Caco-2 (cell line): ENCODE results near the gene GRID1. TPM values are rescaled to one million over a fixed set of nuclear protein-coding genes. Genes with fewer than 3 reads are reported as not detected.

Source experiments
- BruUV-seq: library from RNA; stranded (reverse); fragments of 400-500 nt; replicated peaks from 2 replicates; lab custom pipeline; 2021; lab: Mats Ljungman, UMichigan
- CTCF ChIA-PET: fragments of 300-600 bp; sonication (Branson Sonifier 250); formaldehyde crosslinking; loops from one replicate; lab custom pipeline; 2022; ENCODE audit warnings: antibody characterized with exemption; lab: Charles Lee
- POLR2A ChIA-PET: fragments of 300-600 bp; sonication (Branson Sonifier 250); formaldehyde crosslinking; loops from one replicate; lab custom pipeline; 2022; ENCODE audit warnings: antibody characterized with exemption; lab: Charles Lee
- DNase-seq, 2 experiments: peaks; one replicate each; pipeline versions ENCODE4 v3.0.0 to v3.0.0-alpha.2; 2020 to 2022
- H3K27me3 ChIP-seq: replicated peaks from 2 replicates; pipeline ENCODE4 v1.6.0; 2011; ENCODE audit warnings: low read length; ENCODE audit not compliant: control insufficient read depth, insufficient read depth
- H3K36me3 ChIP-seq: 2 replicates; pipeline ENCODE4 v1.5.1; 2011; ENCODE audit warnings: low read length; ENCODE audit not compliant: control insufficient read depth, insufficient read depth
- H3K4me1 ChIP-seq: fragments of 250-450 bp; sonication (Bioruptor Pico); 2 replicates; pipeline ENCODE4 v1.5.1; 2020; ENCODE audit warnings: mild to moderate bottlenecking
- H3K4me3 ChIP-seq: 2 replicates; pipeline ENCODE4 v1.5.1; 2011; ENCODE audit warnings: low read depth, mild to moderate bottlenecking, control low read depth, low read length
- H3K9me3 ChIP-seq: fragments of 250-450 bp; sonication (Bioruptor Pico); 2 replicates; pipeline ENCODE4 v1.5.1; 2020; ENCODE audit warnings: mild to moderate bottlenecking, moderate library complexity
- H3K27ac Mint-ChIP-seq: one replicate; pipeline ENCODE4 v1.8.0; 2022; ENCODE audit warnings: mixed read lengths; ENCODE audit not compliant: unreplicated experiment
- H3K27me3 Mint-ChIP-seq: one replicate; pipeline ENCODE4 v1.8.0; 2022; ENCODE audit warnings: mixed read lengths; ENCODE audit not compliant: insufficient read depth, unreplicated experiment
- H3K36me3 Mint-ChIP-seq: one replicate; pipeline ENCODE4 v1.8.0; 2022; ENCODE audit warnings: mild to moderate bottlenecking, mixed read lengths; ENCODE audit not compliant: insufficient read depth, unreplicated experiment
- H3K4me1 Mint-ChIP-seq: one replicate; pipeline ENCODE4 v1.8.0; 2022; ENCODE audit warnings: low read depth, mixed read lengths; ENCODE audit not compliant: unreplicated experiment
- H3K4me3 Mint-ChIP-seq: one replicate; pipeline ENCODE4 v1.8.0; 2022; ENCODE audit warnings: mild to moderate bottlenecking, moderate library complexity, mixed read lengths; ENCODE audit not compliant: unreplicated experiment
- H3K9me3 Mint-ChIP-seq: one replicate; pipeline ENCODE4 v1.8.0; 2022; ENCODE audit warnings: mixed read lengths; ENCODE audit not compliant: unreplicated experiment
- intact Hi-C: fragments of 100-400 bp; cut with micrococcal nuclease; formaldehyde crosslinking; loops from one replicate; pipeline ENCODE4 v1.10.0; 2022; ENCODE audit not compliant: unreplicated experiment
- total RNA-seq: library from RNA; stranded (reverse); gene quantifications from 2 replicates; pipeline ENCODE4 v1.2.3, GENCODE V29; 2022
- TF ChIP-seq, protein P1 (sequence below), 2 experiments: fragments of 200-600 bp in 1 of 2; IDR thresholded peaks; 1 replicate in 1 of 2; 2 replicates in 1 of 2; pipeline versions ENCODE4 v1.5.1 to v1.8.0; 2011 to 2022; ENCODE audit warnings: antibody characterized with exemption in 1 of 2, control low read depth in 1 of 2, inconsistent platforms in 1 of 2, low read depth in 1 of 2, low read length in 1 of 2, mild to moderate bottlenecking in 1 of 2, moderate library complexity in 1 of 2; ENCODE audit not compliant: insufficient read depth in 1 of 2, severe bottlenecking in 1 of 2, unreplicated experiment in 1 of 2

The GRID1 gene
- total RNA-seq, 1 experiment from 2014 or later: 8.0 TPM

DNA sequence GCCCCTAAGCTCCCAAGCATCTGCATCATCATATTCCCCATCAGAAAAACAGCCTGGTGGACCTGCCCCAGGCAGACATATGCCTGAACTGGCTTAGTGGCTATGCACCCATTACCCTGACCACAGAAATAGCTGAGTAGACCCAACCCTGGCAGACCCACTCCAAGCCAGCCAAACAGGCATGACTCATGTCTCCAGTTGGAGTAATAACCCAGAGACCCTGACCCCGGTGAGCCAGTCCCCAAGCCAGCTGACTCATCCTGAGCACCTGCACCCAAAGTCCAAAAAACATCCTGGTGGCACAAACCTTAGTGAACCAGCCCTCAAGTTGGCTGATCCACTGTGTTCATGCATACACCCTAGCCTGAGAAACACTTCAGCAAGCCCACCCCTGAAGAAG, 555.9 kb downstream of the GRID1 start:
- no peaks in the 10 kb centered on the region for H3K4me1 Mint-ChIP-seq
- TF ChIP-seq, protein P1, sequence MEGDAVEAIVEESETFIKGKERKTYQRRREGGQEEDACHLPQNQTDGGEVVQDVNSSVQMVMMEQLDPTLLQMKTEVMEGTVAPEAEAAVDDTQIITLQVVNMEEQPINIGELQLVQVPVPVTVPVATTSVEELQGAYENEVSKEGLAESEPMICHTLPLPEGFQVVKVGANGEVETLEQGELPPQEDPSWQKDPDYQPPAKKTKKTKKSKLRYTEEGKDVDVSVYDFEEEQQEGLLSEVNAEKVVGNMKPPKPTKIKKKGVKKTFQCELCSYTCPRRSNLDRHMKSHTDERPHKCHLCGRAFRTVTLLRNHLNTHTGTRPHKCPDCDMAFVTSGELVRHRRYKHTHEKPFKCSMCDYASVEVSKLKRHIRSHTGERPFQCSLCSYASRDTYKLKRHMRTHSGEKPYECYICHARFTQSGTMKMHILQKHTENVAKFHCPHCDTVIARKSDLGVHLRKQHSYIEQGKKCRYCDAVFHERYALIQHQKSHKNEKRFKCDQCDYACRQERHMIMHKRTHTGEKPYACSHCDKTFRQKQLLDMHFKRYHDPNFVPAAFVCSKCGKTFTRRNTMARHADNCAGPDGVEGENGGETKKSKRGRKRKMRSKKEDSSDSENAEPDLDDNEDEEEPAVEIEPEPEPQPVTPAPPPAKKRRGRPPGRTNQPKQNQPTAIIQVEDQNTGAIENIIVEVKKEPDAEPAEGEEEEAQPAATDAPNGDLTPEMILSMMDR (IDR thresholded peaks at IDR 0.05; ENCODE audit: insufficient read depth in 1 of 2, low read depth in 1 of 2, low read length in 1 of 2, severe bottlenecking in 1 of 2, unreplicated experiment in 1 of 2): no peak
- H3K9me3 ChIP-seq: peaks cover 12% of the 10 kb centered on the region; the same call in 1 of the 2 replicates
- H3K36me3 ChIP-seq: no peaks in the 10 kb centered on the region
- intact Hi-C loops: no loop called here
- H3K27ac Mint-ChIP-seq: no peak overlapping the region
- no TSS peak for BruUV-seq
- POLR2A ChIA-PET: no interaction called here
- H3K4me3 Mint-ChIP-seq: no peak overlapping the region
- no peaks in the 10 kb centered on the region for H3K27me3 Mint-ChIP-seq
- H3K9me3 Mint-ChIP-seq: peaks cover 19% of the 10 kb centered on the region
- CTCF ChIA-PET: no interaction called here
- H3K4me1 ChIP-seq: no peaks in the 10 kb centered on the region
- no peak for DNase-seq
- no peaks in the 10 kb centered on the region for H3K27me3 ChIP-seq
- H3K36me3 Mint-ChIP-seq: no peaks in the 10 kb centered on the region
- no peak overlapping the region for H3K4me3 ChIP-seq

- ChIA-PET POLR2A (no interaction called here), CTCF (no interaction called here)
- intact Hi-C loops: loop anchor here (10.0 kb wide), 1 partner anchor 579 kb away; no protein-coding TSS in a partner anchor
- H3K27me3 Mint-ChIP-seq: no peaks in the 10 kb centered on the region
- Histone ChIP-seq H3K27me3 (no peaks in the 10 kb centered on the region), H3K9me3 (no peaks in the 10 kb centered on the region), H3K4me3 (no peak overlapping the region), H3K36me3 (no peaks in the 10 kb centered on the region), H3K4me1 (no peaks in the 10 kb centered on the region)
- H3K36me3 Mint-ChIP-seq: no peaks in the 10 kb centered on the region
- no peaks in the 10 kb centered on the region for H3K4me1 Mint-ChIP-seq
- no peak for DNase-seq
- BruUV-seq: no TSS peak
- no peak overlapping the region for H3K27ac Mint-ChIP-seq
- no peaks in the 10 kb centered on the region for H3K9me3 Mint-ChIP-seq
- TF ChIP-seq, protein P1 (IDR thresholded peaks at IDR 0.05; ENCODE audit: insufficient read depth in 1 of 2, low read depth in 1 of 2, low read length in 1 of 2, severe bottlenecking in 1 of 2, unreplicated experiment in 1 of 2): no peak
- no peak overlapping the region for H3K4me3 Mint-ChIP-seq
Measured at GRCh38 chr10:85795460-85795859, 571.1 kb downstream of the GRID1 start.

DNA sequence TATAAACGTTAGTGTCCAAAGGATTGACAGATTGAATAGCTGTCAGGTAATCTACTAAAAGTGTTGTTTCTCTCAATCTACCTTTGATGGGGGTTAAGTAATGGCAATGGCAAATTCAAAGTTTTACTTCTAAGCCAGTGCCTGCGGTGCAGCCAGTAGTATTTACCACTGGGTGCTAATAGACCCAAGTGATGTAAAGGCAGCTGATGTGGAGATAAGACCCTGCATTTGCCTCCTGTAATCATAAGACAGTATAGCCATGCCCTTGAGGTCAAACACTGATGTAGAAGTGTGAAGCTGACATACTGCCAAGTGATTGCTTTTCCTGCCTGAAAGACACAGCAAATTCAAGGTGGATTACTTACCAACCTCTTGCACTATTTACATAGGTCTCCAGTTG, 572.0 kb downstream of the GRID1 start:
- Mint-ChIP-seq H3K9me3 (no peaks in the 10 kb centered on the region), H3K4me3 (no peak overlapping the region), H3K4me1 (no peaks in the 10 kb centered on the region), H3K27me3 (no peaks in the 10 kb centered on the region), H3K27ac (no peak overlapping the region), H3K36me3 (no peaks in the 10 kb centered on the region)
- Histone ChIP-seq H3K4me3 (no peak overlapping the region), H3K9me3 (no peaks in the 10 kb centered on the region), H3K36me3 (no peaks in the 10 kb centered on the region), H3K4me1 (no peaks in the 10 kb centered on the region), H3K27me3 (no peaks in the 10 kb centered on the region)
- TF ChIP-seq, protein P1 (IDR thresholded peaks at IDR 0.05; ENCODE audit: insufficient read depth in 1 of 2, low read depth in 1 of 2, low read length in 1 of 2, severe bottlenecking in 1 of 2, unreplicated experiment in 1 of 2): no peak
- DNase-seq: no peak
- no TSS peak for BruUV-seq
- ChIA-PET POLR2A (no interaction called here), CTCF (no interaction called here)
- intact Hi-C loops: loop anchor here (10.0 kb wide), 1 partner anchor 580 kb away; no protein-coding TSS in a partner anchor
